HepG2 (cell line): ENCODE data around the gene HOXC11. TPM values are rescaled to one million over a fixed set of nuclear protein-coding genes. Genes with fewer than 3 reads are reported as not detected.

Experiments used
- DR1 ChIP-seq: sonication (generic); formaldehyde crosslinking; IDR thresholded peaks from 2 replicates; pipeline ENCODE4 v1.8.0; 2021; ENCODE audit warnings: mild to moderate bottlenecking, missing genetic modification reagents, inconsistent platforms
- HMGA1 ChIP-seq: sonication (generic); formaldehyde crosslinking; conservative IDR thresholded peaks from 2 replicates; pipeline ENCODE4 v1.4.0; 2020; ENCODE audit warnings: missing genetic modification reagents
- JARID2 ChIP-seq: sonication (generic); formaldehyde crosslinking; IDR thresholded peaks from 2 replicates; pipeline ENCODE4 v1.8.1; 2023; ENCODE audit warnings: missing genetic modification reagents, inconsistent platforms; ENCODE audit not compliant: insufficient replicate concordance
- NFYB ChIP-seq: sonication (generic); formaldehyde crosslinking; IDR thresholded peaks from 2 replicates; pipeline ENCODE4 v1.4.0; 2020; ENCODE audit warnings: missing genetic modification reagents
- REXO4 ChIP-seq: sonication (generic); formaldehyde crosslinking; IDR thresholded peaks from 2 replicates; pipeline ENCODE4 v1.8.0; 2022; ENCODE audit warnings: missing genetic modification reagents, mild to moderate bottlenecking, borderline replicate concordance
- ZFP41 ChIP-seq: sonication (generic); formaldehyde crosslinking; IDR thresholded peaks from 2 replicates; pipeline ENCODE4 v1.4.0; 2020; ENCODE audit warnings: mild to moderate bottlenecking, missing genetic modification reagents, borderline replicate concordance
- polyA plus RNA-seq, 8 experiments: library from polyadenylated mRNA; depleted of rRNA in 3 of 8; stranded (reverse) in 7 of 8; unstranded in 1 of 8; fragments of >200 nt; fragmentation: Illumina TruSeq in 4 of 8; extraction: Trizol in 4 of 8; gene quantifications; 2 replicates each; pipeline versions ENCODE4 v1.2.1 to v1.2.3, GENCODE V29; 2011 to 2016; ENCODE audit warnings: low read depth in 4 of 8, missing spikeins in 1 of 8, mixed read lengths in 1 of 8; ENCODE audit not compliant: insufficient read depth in 1 of 8
- total RNA-seq, 5 experiments: library from RNA; depleted of rRNA; stranded (reverse); fragments of >200 nt; fragmentation: Illumina TruSeq; extraction: Trizol; gene quantifications; 2 replicates each; pipeline ENCODE4 v1.2.3, GENCODE V29; 2016; ENCODE audit warnings: low read depth in 1 of 5
- TF ChIP-seq, protein P1 (sequence below): sonication (generic); formaldehyde crosslinking; IDR thresholded peaks from 2 replicates; pipeline ENCODE4 v1.5.0; 2020; ENCODE audit warnings: missing genetic modification reagents, mild to moderate bottlenecking, borderline replicate concordance
- TF ChIP-seq, protein P2 (sequence below): sonication (generic); formaldehyde crosslinking; IDR thresholded peaks from 2 replicates; pipeline ENCODE4 v1.8.0; 2022; ENCODE audit warnings: mild to moderate bottlenecking, missing genetic modification reagents; ENCODE audit not compliant: insufficient replicate concordance
- TF ChIP-seq, protein P3 (sequence below): sonication (generic); formaldehyde crosslinking; IDR thresholded peaks from 2 replicates; pipeline ENCODE4 v1.4.0; 2020; ENCODE audit warnings: mild to moderate bottlenecking, missing genetic modification reagents

HOXC11 gene
- total and polyA plus RNA-seq, 2 of the 13 experiments (the other 11 are each of a cell fraction or from before 2014, with no cell fraction given) = not detected

DNA sequence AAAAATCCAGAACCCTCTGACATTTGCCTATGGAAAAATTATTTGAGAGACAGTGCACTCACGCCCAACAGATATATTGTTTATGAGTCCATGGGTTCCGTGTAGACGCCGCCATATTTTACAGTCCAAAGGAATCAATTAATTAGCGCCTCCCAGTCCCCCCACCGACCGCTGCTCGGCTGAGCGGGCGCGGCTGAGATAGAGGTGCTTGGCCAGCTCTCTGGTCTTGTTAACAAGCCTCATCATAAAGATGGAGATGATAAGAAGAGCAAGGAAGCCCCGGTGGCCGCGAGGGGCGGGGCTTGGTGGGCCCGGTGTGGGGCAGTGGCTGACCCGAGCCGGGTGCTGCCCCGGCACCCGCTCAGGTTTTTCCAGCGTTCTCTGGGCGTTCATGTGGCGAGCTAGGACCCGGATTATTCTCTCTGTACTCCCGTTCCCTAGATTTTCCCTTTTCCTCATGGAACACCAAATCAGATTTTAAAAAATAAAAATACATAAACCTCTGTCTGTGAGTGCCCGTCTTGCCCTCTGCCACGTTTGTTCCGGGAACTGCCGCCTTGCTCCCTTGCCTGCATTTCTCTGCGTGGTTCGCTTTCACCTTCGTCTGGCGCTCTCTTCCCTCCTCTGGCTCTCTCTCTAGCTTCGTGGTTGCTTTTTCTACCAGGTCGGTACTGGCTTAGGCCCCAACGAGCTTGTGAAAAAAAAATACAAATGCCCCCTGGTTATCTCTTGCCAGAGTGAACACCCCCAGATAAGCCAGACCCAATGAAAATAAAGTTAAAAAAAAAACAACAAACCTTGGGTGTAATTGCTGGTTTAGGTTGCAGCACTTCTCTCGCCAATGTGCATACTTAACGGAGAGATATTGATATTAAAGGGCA is 9.3 kb upstream of the HOXC11 start (continued):
- TF ChIP-seq REXO4 (CRISPR knock-in tag) = no peak
- TF ChIP-seq NFYB = no peak
- TF ChIP-seq, protein P1, sequence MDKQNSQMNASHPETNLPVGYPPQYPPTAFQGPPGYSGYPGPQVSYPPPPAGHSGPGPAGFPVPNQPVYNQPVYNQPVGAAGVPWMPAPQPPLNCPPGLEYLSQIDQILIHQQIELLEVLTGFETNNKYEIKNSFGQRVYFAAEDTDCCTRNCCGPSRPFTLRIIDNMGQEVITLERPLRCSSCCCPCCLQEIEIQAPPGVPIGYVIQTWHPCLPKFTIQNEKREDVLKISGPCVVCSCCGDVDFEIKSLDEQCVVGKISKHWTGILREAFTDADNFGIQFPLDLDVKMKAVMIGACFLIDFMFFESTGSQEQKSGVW = no peak
- no peak for TF ChIP-seq JARID2 (CRISPR knock-in tag)
- TF ChIP-seq HMGA1 (CRISPR knock-in tag) = no peak
- TF ChIP-seq, protein P2, sequence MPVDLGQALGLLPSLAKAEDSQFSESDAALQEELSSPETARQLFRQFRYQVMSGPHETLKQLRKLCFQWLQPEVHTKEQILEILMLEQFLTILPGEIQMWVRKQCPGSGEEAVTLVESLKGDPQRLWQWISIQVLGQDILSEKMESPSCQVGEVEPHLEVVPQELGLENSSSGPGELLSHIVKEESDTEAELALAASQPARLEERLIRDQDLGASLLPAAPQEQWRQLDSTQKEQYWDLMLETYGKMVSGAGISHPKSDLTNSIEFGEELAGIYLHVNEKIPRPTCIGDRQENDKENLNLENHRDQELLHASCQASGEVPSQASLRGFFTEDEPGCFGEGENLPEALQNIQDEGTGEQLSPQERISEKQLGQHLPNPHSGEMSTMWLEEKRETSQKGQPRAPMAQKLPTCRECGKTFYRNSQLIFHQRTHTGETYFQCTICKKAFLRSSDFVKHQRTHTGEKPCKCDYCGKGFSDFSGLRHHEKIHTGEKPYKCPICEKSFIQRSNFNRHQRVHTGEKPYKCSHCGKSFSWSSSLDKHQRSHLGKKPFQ (CRISPR knock-in tag) = no peak
- TF ChIP-seq, protein P3, sequence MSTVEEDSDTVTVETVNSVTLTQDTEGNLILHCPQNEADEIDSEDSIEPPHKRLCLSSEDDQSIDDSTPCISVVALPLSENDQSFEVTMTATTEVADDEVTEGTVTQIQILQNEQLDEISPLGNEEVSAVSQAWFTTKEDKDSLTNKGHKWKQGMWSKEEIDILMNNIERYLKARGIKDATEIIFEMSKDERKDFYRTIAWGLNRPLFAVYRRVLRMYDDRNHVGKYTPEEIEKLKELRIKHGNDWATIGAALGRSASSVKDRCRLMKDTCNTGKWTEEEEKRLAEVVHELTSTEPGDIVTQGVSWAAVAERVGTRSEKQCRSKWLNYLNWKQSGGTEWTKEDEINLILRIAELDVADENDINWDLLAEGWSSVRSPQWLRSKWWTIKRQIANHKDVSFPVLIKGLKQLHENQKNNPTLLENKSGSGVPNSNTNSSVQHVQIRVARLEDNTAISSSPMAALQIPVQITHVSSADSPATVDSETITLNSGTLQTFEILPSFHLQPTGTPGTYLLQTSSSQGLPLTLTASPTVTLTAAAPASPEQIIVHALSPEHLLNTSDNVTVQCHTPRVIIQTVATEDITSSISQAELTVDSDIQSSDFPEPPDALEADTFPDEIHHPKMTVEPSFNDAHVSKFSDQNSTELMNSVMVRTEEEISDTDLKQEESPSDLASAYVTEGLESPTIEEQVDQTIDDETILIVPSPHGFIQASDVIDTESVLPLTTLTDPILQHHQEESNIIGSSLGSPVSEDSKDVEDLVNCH (CRISPR knock-in tag) = no peak
- TF ChIP-seq DR1 = no peak
- no peak for TF ChIP-seq ZFP41 (CRISPR knock-in tag)
